Brain microvascular endothelial cell (primary cell): Measurements from ENCODE around the gene DOCK9.

Source experiments
- DNase-seq: peaks from one replicate; pipeline ENCODE4 v3.0.0-alpha.2; 2020
- H3K27ac ChIP-seq: fragments of 250-450 bp; sonication (Bioruptor Pico); 2 replicates; pipeline ENCODE4 v1.5.1; 2020; ENCODE audit warnings: mild to moderate bottlenecking, moderate library complexity
- H3K27me3 ChIP-seq: fragments of 250-450 bp; sonication (Bioruptor Pico); replicated peaks from 2 replicates; pipeline ENCODE4 v1.5.1; 2020; ENCODE audit warnings: mild to moderate bottlenecking
- H3K36me3 ChIP-seq: fragments of 250-450 bp; sonication (Bioruptor Pico); replicated peaks from 2 replicates; pipeline ENCODE4 v1.5.1; 2020; ENCODE audit warnings: mild to moderate bottlenecking
- H3K4me3 ChIP-seq: 2 replicates; pipeline ENCODE4 v1.5.1; 2011; ENCODE audit warnings: low read depth, mild to moderate bottlenecking, control low read depth, low read length, moderate library complexity
- CTCF ChIP-seq: IDR thresholded peaks from 2 replicates; pipeline ENCODE4 v1.5.1; 2011; ENCODE audit warnings: low read depth, mild to moderate bottlenecking, moderate library complexity, low read length, control low read depth, inconsistent platforms; ENCODE audit errors: missing control alignments
- in situ Hi-C: cut with HindIII; loops from 2 replicates; pipeline ENCODE4 v1.10.0; 2017; ENCODE audit warnings: low sequenced_read_pairs, low pct_ligation_motif_present

DOCK9 gene

GRCh38 chr13:98860491-98860890 lies 117.4 kb downstream of the DOCK9 start:
- no peak for TF ChIP-seq CTCF
- Histone ChIP-seq H3K36me3 (peaks cover 12% of the 10 kb centered on the region), H3K4me3 (no peak overlapping the region), H3K27ac (no peak overlapping the region), H3K27me3 (no peaks in the 10 kb centered on the region)
- in situ Hi-C loops, result no loop called here
- DNase-seq, result no peak

- no peak for DNase-seq
- Histone ChIP-seq H3K27me3 (no peaks in the 10 kb centered on the region), H3K27ac (no peak overlapping the region), H3K4me3 (no peak overlapping the region), H3K36me3 (peaks cover 12% of the 10 kb centered on the region)
- no peak for TF ChIP-seq CTCF
- in situ Hi-C loops, result no loop called here
These were observed 119.7 kb downstream of the DOCK9 start for GRCh38 chr13:98858191-98858590.

GRCh38 chr13:98856983-98857382 lies 120.9 kb downstream of the DOCK9 start:
- H3K27ac ChIP-seq, result no peak overlapping the region
- no peak for DNase-seq
- no peaks in the 10 kb centered on the region for H3K27me3 ChIP-seq
- H3K4me3 ChIP-seq, result no peak overlapping the region
- TF ChIP-seq CTCF, result no peak
- H3K36me3 ChIP-seq, result peaks cover 5% of the 10 kb centered on the region
- in situ Hi-C loops, result no loop called here

GRCh38 chr13:98854448-98854847 lies 123.4 kb downstream of the DOCK9 start:
- no peak for TF ChIP-seq CTCF
- in situ Hi-C loops, result no loop called here
- no peaks in the 10 kb centered on the region for H3K27me3 ChIP-seq
- peaks cover 4% of the 10 kb centered on the region for H3K36me3 ChIP-seq
- DNase-seq, result no peak
- no peak overlapping the region for H3K27ac ChIP-seq
- no peak overlapping the region for H3K4me3 ChIP-seq

GRCh38 chr13:98853771-98854221 lies 124.1 kb downstream of the DOCK9 start:
- no peak for TF ChIP-seq CTCF
- peaks cover 4% of the 10 kb centered on the region for H3K36me3 ChIP-seq
- no peak overlapping the region for H3K4me3 ChIP-seq
- in situ Hi-C loops, result no loop called here
- H3K27me3 ChIP-seq, result no peaks in the 10 kb centered on the region
- no peak overlapping the region for H3K27ac ChIP-seq
- DNase-seq, result peak; percentile 24

GRCh38 chr13:98851276-98851675 lies 126.6 kb downstream of the DOCK9 start:
- H3K27ac ChIP-seq, result no peak overlapping the region
- H3K4me3 ChIP-seq, result no peak overlapping the region
- H3K36me3 ChIP-seq, result peaks cover 4% of the 10 kb centered on the region
- no peak for DNase-seq
- H3K27me3 ChIP-seq, result no peaks in the 10 kb centered on the region
- in situ Hi-C loops, result no loop called here
- no peak for TF ChIP-seq CTCF
